Activated CD8-positive, alpha-beta memory T cell treated with anti-CD3 and anti-CD28 coated beads for 48 hours (primary cell): ENCODE data around the gene STRADA.

Experiments
- DNase-seq, 3 experiments: peaks; one replicate each; pipeline ENCODE4 v3.0.0-alpha.2; 2020; ENCODE audit warnings: low read depth in 2 of 3, low spot score in 2 of 3

The STRADA gene

GRCh38 chr17:63701868-63702720 is 39.5 kb downstream of the STRADA start:
- DNase-seq, result peak in 2 of 3 experiments; percentile 40 to 42

- no peak for DNase-seq
Observed at GRCh38 chr17:63701456-63701820, 40.2 kb downstream of the STRADA start.

GRCh38 chr17:63700528-63701455 is 40.8 kb downstream of the STRADA start:
- DNase-seq, result peak in 2 of 3 experiments; percentile 32 to 38

- DNase-seq, result peak; percentile 45 to 70 (median 67)
Observed at GRCh38 chr17:63699638-63700527, 41.7 kb downstream of the STRADA start, which contains the start of gene LIMD2. Gene LIMD2, minus strand, starts transcription at chr17:63700125. Its CDS starts 827 bp downstream, at chr17:63699298.

- DNase-seq, result peak; percentile 51 to 81 (median 57)
Observed at GRCh38 chr17:63698886-63699637, 42.5 kb downstream of the STRADA start.

- no peak for DNase-seq
Observed at GRCh38 chr17:63698381-63698885, 43.2 kb downstream of the STRADA start.

- peak; percentile 49 to 70 (median 62) for DNase-seq
Observed at GRCh38 chr17:63697341-63698286, 44.0 kb downstream of the STRADA start.

GRCh38 chr17:63696381-63696961 is 45.1 kb downstream of the STRADA start:
- no peak for DNase-seq

- no peak for DNase-seq
Observed at GRCh38 chr17:63695889-63696288, 45.7 kb downstream of the STRADA start.

- no peak for DNase-seq
Observed at GRCh38 chr17:63694950-63695773, 46.4 kb downstream of the STRADA start.

- DNase-seq, result no peak
Observed at GRCh38 chr17:63694229-63694949, 47.2 kb downstream of the STRADA start.

GRCh38 chr17:63693411-63694113 is 48.0 kb downstream of the STRADA start:
- DNase-seq, result no peak

GRCh38 chr17:63692195-63692816 is 49.3 kb downstream of the STRADA start:
- no peak for DNase-seq

GRCh38 chr17:63689479-63689878 is 52.1 kb downstream of the STRADA start:
- no peak for DNase-seq

GRCh38 chr17:63688396-63689020 is 53.1 kb downstream of the STRADA start:
- DNase-seq, result no peak
